Stimulated activated CD8-positive, alpha-beta memory T cell treated with anti-CD3 and anti-CD28 coated beads, Interleukin-7, amount 100 ng/mL, for 24 hours (primary cell): ENCODE data around the gene LSM4.
"Not testable (repeated sequence)": the region's sequence is repeated elsewhere in the genome, so short reads cannot be mapped to it uniquely, and the experiment has no call there.

Experiments used
- DNase-seq: peaks from one replicate; pipeline ENCODE4 v3.0.0-alpha.2; 2020; ENCODE audit warnings: low read depth

LSM4 gene

GRCh38 chr19:18340990-18341868 lies 18.4 kb upstream of the LSM4 start:
- DNase-seq, result peak; percentile 47

DNA sequence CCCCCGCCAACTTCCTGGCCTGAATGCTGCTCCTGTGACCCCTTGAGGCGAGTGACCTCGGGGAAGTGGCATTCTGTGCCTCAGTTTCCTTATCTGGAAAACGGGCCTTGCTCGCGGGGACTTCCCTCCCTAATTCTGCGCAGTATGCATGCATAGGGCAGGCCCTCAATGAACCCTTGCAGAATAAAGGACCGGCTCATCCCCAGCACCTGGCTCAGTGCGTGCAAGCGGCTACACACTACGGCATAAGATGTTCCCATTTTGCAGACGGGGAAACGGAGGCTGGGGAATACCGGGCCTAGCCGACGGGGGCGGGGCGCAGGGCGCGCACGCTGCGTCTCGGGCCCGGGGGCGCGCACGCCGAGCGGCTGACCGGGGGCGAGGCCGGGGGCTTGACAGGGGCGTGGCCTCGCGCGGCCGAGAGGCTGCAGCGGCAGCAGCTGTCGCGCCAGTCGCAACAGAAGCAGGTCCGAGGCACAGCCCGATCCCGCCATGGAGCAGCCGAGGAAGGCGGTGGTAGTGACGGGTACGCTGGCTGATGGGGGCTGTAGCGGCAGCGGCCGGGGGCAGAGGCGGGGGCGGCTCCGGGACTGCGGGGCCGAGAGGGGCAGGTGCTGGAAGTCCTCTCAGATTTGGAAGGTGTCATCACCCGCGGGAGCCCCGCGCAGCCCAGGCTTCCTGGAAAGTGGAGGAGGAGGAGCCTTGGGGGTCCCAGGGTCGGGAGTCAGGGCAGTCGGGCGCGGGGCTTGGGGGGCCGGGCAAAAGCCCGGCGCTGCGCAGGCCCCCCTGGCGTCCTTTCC lies 17.5 kb upstream of the LSM4 start, which contains the start of gene PGPEP1:
Gene PGPEP1 (plus strand): TSS at position 409 of the 800 bp plus-strand sequence. CDS start 84 bp downstream, at position 493.
- peak; percentile 35 for DNase-seq

GRCh38 chr19:18339723-18340122 lies 16.8 kb upstream of the LSM4 start:
- no peak for DNase-seq

- DNase-seq, result no peak
Observed at GRCh38 chr19:18338541-18338940, 15.7 kb upstream of the LSM4 start.

DNA sequence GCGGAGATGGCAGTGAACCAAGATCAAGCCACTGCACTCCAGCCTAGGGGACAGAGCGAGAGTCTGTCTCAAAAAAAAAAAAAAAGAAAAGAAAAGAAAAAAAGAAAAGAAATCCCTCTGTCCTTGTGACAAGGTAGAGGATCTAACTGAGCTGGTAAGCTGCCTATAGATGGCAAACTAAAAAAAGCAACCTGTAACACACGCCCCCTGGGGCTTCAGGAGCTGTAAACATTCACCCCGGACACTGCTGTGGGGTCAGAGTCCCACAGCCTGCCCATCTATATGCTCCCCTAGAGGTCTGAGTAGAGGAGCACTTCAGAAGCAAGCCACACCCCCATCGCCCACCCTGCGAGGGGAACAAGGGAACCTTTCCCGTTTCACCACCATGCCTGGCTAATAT lies 13.2 kb upstream of the LSM4 start:
- DNase-seq, result no peak

GRCh38 chr19:18333680-18334079 lies 10.8 kb upstream of the LSM4 start:
- DNase-seq, result no peak

GRCh38 chr19:18332917-18333530 lies 10.1 kb upstream of the LSM4 start:
- DNase-seq, result no peak

- no peak for DNase-seq
Observed at GRCh38 chr19:18330868-18331267, 8.0 kb upstream of the LSM4 start.

- no peak for DNase-seq
Observed at GRCh38 chr19:18329035-18329376, 6.1 kb upstream of the LSM4 start.

DNA sequence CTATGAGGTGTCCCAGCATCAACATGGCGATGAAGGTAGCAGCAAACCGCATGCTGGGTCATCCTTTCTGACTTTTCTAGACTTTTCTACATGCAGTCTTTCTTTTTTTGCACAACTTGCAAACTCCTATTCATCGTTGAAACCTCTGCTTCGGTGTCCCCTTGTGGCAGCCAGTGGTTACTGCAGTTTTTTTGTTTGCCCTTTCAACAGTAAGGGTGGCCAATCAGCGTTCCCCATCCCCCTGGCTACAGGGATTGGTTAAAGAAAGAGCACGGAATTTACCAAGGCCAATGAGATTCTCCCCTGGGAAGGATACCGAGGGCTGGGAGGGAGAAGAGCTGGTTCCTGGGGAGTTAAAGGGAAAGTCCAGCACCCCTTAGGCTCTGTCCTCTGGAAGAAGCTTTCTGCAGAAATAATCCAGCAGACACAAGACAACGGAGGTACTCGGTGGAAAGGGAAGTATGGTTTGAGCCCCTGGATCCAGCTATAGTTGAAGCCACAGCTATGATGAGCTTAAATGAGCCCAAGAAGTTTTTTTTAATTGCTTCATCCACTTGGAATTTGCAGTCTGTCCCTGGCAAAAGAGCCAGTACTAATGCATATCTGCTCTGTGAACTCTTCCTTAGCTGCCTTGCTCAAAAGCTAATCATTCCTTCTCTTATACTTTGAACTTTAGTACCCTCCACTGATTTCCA lies 5.6 kb upstream of the LSM4 start:
- DNase-seq, result peak; percentile 65

DNA sequence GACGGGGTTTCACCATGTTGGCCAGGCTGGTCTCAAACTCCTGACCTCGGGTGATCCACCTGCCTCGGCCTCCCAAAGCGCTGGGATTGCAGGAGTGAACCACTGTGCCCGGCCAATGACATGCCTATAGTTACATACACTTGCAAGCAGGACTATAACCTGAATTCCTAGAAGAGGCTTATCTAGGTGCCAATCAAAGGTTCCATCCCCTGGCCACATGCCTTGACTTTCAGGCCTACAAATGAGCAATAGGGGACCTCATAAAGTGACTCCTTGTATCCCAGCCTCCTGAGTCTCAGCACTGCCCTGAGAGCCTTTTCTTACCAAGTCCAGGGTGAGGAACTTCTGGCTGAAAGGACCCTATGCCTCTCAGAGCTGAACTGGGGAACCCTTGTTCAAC lies 3.9 kb upstream of the LSM4 start:
- DNase-seq, result no peak

GRCh38 chr19:18324373-18324731 lies 1.5 kb upstream of the LSM4 start:
- DNase-seq, result not testable (repeated sequence)

DNA sequence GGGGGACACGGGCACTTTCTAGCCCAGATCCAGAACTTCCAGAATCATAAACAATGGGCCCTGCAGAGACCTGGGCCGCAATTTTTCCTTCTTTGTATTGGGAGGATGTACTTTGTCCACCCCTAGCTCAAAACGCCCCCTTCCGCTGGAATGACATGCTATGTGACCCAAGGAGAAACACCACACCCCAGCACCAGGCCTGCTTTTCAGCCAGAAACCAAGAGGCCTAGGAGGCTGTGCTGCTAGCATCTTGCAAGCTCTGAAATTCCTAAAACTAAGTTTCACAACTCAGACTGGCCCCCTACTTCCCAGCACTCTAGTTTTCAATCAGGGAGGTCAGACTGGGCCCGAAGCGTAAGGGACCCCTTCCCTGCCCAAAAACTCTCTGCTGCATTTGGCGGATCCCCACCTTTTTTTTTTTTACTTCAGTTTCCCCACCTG lies 538 bp downstream of the LSM4 start:
- DNase-seq, result no peak

GRCh38 chr19:18321734-18322102 lies 1.2 kb downstream of the LSM4 start:
- no peak for DNase-seq

DNA sequence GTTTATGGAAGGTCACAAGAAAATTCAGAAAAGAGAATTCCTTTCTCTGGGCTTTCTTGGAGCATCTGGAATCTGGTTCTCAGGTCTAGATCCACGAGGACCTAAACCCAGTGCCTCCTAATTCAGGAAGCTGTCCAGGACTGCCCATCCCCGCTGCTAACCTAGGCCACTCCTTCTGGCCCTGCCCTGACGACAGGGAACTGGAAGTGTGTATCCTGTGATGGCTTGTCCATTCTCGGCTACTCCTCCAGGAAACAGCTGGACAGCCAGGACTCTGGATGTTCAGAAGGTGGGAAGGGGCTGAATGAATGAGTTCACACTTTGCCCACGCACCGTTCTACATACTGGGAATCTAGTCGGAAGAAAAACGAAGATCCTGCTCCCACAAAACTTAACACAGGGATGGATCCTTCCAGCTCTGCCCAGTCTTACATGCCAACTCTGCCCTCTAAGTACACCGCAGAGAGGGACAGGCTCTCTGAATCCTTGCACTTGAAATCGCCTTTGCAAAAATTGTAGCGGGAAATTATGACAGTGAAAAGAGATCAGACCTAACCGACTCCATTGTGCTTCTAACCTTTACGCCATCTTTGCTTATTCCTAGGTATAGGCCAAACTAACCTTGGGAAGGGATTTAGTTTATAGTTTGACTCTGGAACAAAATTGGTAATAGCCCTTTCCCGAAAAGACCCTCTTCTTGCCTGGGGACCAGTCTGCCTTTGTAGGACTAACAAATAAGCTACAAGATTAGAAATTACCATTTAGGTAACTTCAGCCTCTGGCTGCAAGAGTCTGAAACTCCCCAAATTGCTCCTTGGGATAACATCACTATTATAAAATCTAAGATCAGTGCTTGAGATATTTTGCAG lies 1.8 kb downstream of the LSM4 start:
- DNase-seq, result no peak

DNA sequence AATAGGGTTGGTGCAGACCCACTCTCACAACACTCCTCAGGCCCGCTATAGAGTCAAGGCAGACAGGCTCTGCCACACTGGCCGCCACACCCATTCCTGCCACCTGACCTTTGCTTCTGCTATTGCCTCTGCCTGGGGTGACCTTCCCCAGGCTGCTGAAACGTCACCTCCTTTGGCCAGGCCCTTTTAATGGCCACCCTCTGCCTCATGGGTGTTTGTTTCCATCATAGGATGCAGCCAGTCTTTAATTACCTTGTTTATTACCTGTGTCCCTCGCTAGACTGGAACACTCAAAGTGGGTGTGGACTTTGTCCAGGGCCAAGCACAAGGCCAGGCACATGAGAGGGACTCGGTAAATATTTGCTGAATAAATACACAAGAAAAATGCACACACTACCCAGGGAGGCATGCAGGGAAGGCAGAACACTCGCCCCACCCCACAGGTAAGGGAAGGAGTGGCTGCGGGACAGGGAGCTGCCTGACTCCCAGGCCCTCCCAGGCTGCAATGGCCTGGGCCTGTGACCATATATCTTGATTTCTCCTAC lies 3.2 kb downstream of the LSM4 start:
- DNase-seq, result no peak

GRCh38 chr19:18317961-18318800 lies 4.7 kb downstream of the LSM4 start:
- DNase-seq, result no peak

DNA sequence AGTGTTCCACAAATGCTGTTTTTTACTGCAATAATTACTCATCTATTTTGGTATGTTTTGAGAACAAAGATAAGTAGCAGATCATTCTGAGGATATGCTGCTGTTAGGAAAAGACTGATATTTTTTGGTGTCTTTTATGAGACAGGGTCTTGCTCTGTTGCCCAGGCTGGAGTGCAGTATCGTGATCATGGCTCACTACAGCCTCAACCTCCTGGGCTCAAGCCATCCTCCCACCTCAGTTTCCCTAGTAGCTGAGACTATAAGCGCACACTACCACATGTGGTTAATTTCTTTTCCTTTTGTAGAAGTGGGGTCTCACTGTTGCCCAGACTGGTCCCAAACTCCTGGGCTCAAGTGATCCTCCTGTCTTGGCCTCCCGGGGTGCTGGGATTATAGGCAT lies 9.5 kb downstream of the LSM4 start:
- no peak for DNase-seq

DNA sequence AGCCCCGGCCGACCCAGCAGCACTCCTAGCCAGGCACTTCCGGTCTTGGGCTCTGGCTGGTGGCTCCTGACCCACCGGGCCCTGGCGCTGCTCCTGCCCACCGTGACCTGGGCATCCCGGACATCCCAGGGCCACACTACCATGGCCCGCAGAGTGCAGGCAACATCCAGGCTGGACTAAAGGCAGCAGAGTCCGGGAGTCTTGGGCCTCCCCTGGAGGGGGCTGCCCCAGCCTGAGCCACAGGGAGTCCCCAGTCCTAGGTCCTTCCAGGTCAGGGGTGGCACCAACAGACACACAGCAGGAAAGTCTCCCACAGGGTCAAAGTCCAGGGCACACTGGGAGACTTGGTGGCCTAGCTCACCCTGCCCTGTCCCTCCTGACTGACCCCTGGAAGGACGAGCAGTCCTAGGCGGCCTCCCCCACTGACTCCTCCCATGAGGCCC lies 10.8 kb downstream of the LSM4 start:
- DNase-seq, result no peak

DNA sequence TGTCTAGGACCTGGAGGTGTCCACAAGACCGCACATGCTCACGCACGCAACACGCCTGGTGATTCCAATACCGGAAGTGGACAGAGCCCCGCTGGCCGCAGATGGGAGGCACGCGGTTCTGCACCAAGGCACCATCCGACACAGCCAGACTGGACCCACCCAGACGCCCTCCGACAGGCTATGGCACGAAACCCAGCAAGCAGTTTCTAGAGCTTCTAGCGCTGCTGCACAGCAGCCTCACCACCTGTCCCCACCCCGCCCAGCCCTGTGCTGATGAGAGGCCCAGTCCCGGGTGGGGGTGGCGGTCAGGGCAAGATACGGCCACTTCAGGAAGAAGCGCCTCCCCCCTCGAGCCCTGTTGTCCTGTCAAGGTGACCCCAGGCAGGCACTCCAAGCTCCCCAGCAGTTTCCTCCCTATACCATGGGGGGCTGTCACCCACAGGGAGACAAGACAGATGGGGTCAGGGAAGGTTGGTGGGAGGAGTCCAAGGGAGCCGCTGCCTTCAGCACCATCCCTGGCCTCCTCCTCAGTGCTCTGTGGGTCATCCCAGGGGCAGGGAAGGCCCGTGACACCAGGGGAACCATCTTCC lies 11.3 kb downstream of the LSM4 start:
- DNase-seq, result no peak
